HepG2 (cell line): Measurements from ENCODE around the gene MRPL27. TPM values are rescaled to one million over a fixed set of nuclear protein-coding genes. Genes with fewer than 3 reads are reported as not detected.

Experiments
- CEBPG ChIP-seq: IDR thresholded peaks from 2 replicates; pipeline ENCODE4 v1.6.1; 2016
- GFI1 ChIP-seq: sonication (generic); formaldehyde crosslinking; IDR thresholded peaks from 2 replicates; pipeline ENCODE4 v1.5.0; 2020; ENCODE audit warnings: missing genetic modification reagents, mild to moderate bottlenecking, borderline replicate concordance
- KLF9 ChIP-seq: IDR thresholded peaks from 2 replicates; pipeline ENCODE4 v1.6.1; 2016; ENCODE audit warnings: low read depth
- MXI1 ChIP-seq: IDR thresholded peaks from 3 replicates; pipeline ENCODE4 v1.6.1; 2012; ENCODE audit warnings: low read depth, low read length, inconsistent platforms, borderline replicate concordance
- NAIF1 ChIP-seq: sonication (generic); formaldehyde crosslinking; IDR thresholded peaks from 2 replicates; pipeline ENCODE4 v1.5.0; 2020; ENCODE audit warnings: mild to moderate bottlenecking, missing genetic modification reagents, borderline replicate concordance
- PHF5A ChIP-seq: IDR thresholded peaks from one replicate; pipeline ENCODE4 v1.6.1; 2018; ENCODE audit warnings: low read depth, missing genetic modification reagents; ENCODE audit not compliant: unreplicated experiment
- RAD51 ChIP-seq: fragments of 450-650 bp; IDR thresholded peaks from 2 replicates; pipeline ENCODE4 v1.6.1; 2016; ENCODE audit warnings: borderline replicate concordance
- SKI ChIP-seq: fragments of 450-650 bp; IDR thresholded peaks from one replicate; pipeline ENCODE4 v1.6.1; 2018; ENCODE audit warnings: mild to moderate bottlenecking; ENCODE audit not compliant: partially characterized antibody
- SMC3 ChIP-seq: IDR thresholded peaks from 2 replicates; pipeline ENCODE4 v1.6.1; 2011; ENCODE audit warnings: low read length, improper control_type of control experiment
- SP4 ChIP-seq: sonication (generic); formaldehyde crosslinking; IDR thresholded peaks from 2 replicates; pipeline ENCODE4 v1.8.1; 2023; ENCODE audit warnings: mild to moderate bottlenecking, missing genetic modification reagents
- SP5 ChIP-seq: IDR thresholded peaks from 2 replicates; pipeline ENCODE4 v1.6.1; 2016; ENCODE audit warnings: low read depth, borderline replicate concordance
- TOE1 ChIP-seq: sonication (generic); formaldehyde crosslinking; IDR thresholded peaks from 2 replicates; pipeline ENCODE4 v1.4.0; 2020; ENCODE audit warnings: mild to moderate bottlenecking, missing genetic modification reagents
- ZNF20 ChIP-seq: sonication (generic); formaldehyde crosslinking; IDR thresholded peaks from 2 replicates; pipeline ENCODE4 v1.4.0; 2020; ENCODE audit warnings: mild to moderate bottlenecking, moderate library complexity, missing genetic modification reagents
- ZNF24 ChIP-seq: fragments of 450-650 bp; IDR thresholded peaks from 2 replicates; pipeline ENCODE4 v1.6.1; 2017; ENCODE audit warnings: antibody characterized with exemption, mild to moderate bottlenecking
- ZNF251 ChIP-seq: sonication (generic); formaldehyde crosslinking; IDR thresholded peaks from 2 replicates; pipeline ENCODE4 v1.9.0; 2021; ENCODE audit warnings: mild to moderate bottlenecking, missing genetic modification reagents
- ZNF441 ChIP-seq: sonication (generic); formaldehyde crosslinking; IDR thresholded peaks from 2 replicates; pipeline ENCODE4 v1.7.0; 2021; ENCODE audit warnings: missing genetic modification reagents, borderline replicate concordance
- ZNF557 ChIP-seq: sonication (generic); formaldehyde crosslinking; IDR thresholded peaks from 2 replicates; pipeline ENCODE4 v1.4.0; 2020; ENCODE audit warnings: missing genetic modification reagents
- ZNF563 ChIP-seq: sonication (generic); formaldehyde crosslinking; IDR thresholded peaks from 2 replicates; pipeline ENCODE4 v1.8.0; 2022; ENCODE audit warnings: mild to moderate bottlenecking, moderate library complexity, missing genetic modification reagents
- ZNF644 ChIP-seq: IDR thresholded peaks from 2 replicates; pipeline ENCODE4 v1.6.1; 2016; ENCODE audit warnings: low read depth
- ZNF678 ChIP-seq: sonication (generic); formaldehyde crosslinking; IDR thresholded peaks from 2 replicates; pipeline ENCODE4 v1.4.0; 2020; ENCODE audit warnings: mild to moderate bottlenecking, missing genetic modification reagents
- ZNF75D ChIP-seq: sonication (generic); formaldehyde crosslinking; IDR thresholded peaks from 2 replicates; pipeline ENCODE4 v1.8.1; 2023; ENCODE audit warnings: missing genetic modification reagents, mild to moderate bottlenecking, borderline replicate concordance
- polyA plus RNA-seq, 8 experiments: library from polyadenylated mRNA; depleted of rRNA in 3 of 8; stranded (reverse) in 7 of 8; unstranded in 1 of 8; fragments of >200 nt; fragmentation: Illumina TruSeq in 4 of 8; extraction: Trizol in 4 of 8; gene quantifications; 2 replicates each; pipeline versions ENCODE4 v1.2.1 to v1.2.3, GENCODE V29; 2011 to 2016; ENCODE audit warnings: low read depth in 4 of 8, missing spikeins in 1 of 8, mixed read lengths in 1 of 8; ENCODE audit not compliant: insufficient read depth in 1 of 8
- total RNA-seq, 5 experiments: library from RNA; depleted of rRNA; stranded (reverse); fragments of >200 nt; fragmentation: Illumina TruSeq; extraction: Trizol; gene quantifications; 2 replicates each; pipeline ENCODE4 v1.2.3, GENCODE V29; 2016; ENCODE audit warnings: low read depth in 1 of 5
- TF ChIP-seq, protein P1 (sequence below): sonication (generic); formaldehyde crosslinking; IDR thresholded peaks from 2 replicates; pipeline ENCODE4 v1.4.0; 2020; ENCODE audit warnings: mild to moderate bottlenecking, missing genetic modification reagents
- TF ChIP-seq, protein P2 (sequence below): sonication (generic); formaldehyde crosslinking; IDR thresholded peaks from 2 replicates; pipeline ENCODE4 v1.5.1; 2020; ENCODE audit warnings: mild to moderate bottlenecking, missing genetic modification reagents
- TF ChIP-seq, protein P3 (sequence below): sonication (generic); formaldehyde crosslinking; IDR thresholded peaks from 2 replicates; pipeline ENCODE4 v1.5.0; 2020; ENCODE audit warnings: mild to moderate bottlenecking, missing genetic modification reagents
- TF ChIP-seq, protein P4 (sequence below): sonication (generic); formaldehyde crosslinking; IDR thresholded peaks from 2 replicates; pipeline ENCODE4 v1.4.0; 2020; ENCODE audit warnings: missing genetic modification reagents; ENCODE audit errors: not compliant biosample characterization

The MRPL27 gene
- total and polyA plus RNA-seq, 2 of the 13 experiments (the other 11 are each of a cell fraction or from before 2014, with no cell fraction given) = 137 to 217 TPM

DNA sequence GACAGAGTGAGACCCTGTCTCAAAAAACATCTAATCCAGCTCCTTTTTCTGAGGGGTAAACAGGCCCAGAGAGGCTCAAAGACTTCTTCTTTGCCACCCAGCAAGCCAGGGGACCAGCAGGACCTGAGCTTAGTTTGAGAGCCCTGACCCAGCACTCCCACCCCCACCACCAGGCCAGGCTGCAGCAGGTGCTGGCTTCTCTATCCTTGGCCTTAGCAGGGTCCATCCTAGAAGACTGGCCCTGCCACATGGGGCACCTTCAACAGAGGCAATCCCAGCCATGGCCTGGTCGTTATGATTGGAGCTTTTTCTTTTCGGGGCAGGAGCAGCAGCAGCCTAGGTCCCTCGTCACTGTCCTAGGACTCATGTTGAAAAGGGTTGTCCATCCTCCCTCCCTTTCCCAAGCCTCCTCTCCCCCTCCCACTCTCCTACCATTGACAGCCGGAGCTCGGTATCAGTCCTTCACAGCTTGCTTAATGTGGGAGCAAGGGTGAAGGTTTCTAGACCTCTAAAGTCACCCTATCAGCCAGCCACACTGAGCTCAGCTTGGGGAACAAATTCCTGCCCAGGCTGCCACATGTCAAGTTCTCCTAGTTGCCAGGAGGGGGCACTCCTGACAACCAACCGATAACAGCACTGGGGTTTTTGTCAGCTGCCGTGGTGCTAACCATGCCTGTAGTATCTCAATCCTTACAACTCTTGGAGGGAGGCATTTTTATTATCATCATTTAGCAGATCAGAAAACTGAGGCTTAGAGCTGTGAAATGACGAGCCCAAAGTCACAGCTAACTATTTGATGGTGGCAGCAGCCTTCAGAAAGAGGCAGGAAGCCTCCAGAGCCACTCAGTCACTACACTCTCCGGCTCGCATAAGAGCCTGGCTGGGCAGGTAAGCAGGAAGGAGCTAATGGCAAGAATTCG, 11.2 kb downstream of the MRPL27 start (continued):
- TF ChIP-seq TOE1 (CRISPR knock-in tag) (no peak), RAD51 (no peak), ZNF251 (CRISPR knock-in tag) (no peak), MXI1 (peak; percentile 55; the same call in 1 of the 3 replicates), SKI (no peak), SMC3 (peak; percentile 74), SP4 (CRISPR knock-in tag) (no peak; the same call in 1 of the 2 replicates), SP5 (no peak; the same call in 1 of the 2 replicates), GFI1 (CRISPR knock-in tag) (no peak), PHF5A (peak; percentile 27), ZNF678 (CRISPR knock-in tag) (no peak), ZNF441 (CRISPR knock-in tag) (no peak), CEBPG (no peak), ZNF563 (CRISPR knock-in tag) (no peak), NAIF1 (no peak), ZNF75D (CRISPR knock-in tag) (no peak), ZNF20 (no peak), ZNF24 (no peak), KLF9 (CRISPR knock-in tag) (no peak; the same call in 1 of the 2 replicates), ZNF644 (CRISPR knock-in tag) (no peak), ZNF557 (no peak)
- TF ChIP-seq, protein P1, sequence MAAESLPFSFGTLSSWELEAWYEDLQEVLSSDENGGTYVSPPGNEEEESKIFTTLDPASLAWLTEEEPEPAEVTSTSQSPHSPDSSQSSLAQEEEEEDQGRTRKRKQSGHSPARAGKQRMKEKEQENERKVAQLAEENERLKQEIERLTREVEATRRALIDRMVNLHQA (CRISPR knock-in tag) = no peak
- TF ChIP-seq, protein P2, sequence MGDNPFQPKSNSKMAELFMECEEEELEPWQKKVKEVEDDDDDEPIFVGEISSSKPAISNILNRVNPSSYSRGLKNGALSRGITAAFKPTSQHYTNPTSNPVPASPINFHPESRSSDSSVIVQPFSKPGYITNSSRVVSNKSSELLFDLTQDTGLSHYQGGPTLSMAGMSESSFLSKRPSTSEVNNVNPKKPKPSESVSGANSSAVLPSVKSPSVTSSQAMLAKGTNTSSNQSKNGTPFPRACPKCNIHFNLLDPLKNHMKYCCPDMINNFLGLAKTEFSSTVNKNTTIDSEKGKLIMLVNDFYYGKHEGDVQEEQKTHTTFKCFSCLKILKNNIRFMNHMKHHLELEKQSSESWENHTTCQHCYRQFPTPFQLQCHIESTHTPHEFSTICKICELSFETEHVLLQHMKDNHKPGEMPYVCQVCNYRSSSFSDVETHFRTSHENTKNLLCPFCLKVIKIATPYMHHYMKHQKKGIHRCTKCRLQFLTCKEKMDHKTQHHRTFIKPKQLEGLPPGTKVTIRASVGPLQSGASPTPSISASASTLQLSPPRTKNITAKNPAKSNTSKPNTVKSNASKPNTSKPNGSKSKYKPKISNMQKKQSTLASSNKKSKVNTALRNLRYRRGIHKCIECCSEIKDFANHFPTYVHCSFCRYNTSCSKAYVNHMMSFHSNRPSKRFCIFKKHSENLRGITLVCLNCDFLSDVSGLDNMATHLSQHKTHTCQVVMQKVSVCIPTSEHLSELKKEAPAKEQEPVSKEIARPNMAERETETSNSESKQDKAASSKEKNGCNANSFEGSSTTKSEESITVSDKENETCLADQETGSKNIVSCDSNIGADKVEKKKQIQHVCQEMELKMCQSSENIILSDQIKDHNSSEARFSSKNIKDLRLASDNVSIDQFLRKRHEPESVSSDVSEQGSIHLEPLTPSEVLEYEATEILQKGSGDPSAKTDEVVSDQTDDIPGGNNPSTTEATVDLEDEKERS (CRISPR knock-in tag) = 0 out of 2 replicates have a peak, but pooled peaks have one; percentile 44
- TF ChIP-seq, protein P3, sequence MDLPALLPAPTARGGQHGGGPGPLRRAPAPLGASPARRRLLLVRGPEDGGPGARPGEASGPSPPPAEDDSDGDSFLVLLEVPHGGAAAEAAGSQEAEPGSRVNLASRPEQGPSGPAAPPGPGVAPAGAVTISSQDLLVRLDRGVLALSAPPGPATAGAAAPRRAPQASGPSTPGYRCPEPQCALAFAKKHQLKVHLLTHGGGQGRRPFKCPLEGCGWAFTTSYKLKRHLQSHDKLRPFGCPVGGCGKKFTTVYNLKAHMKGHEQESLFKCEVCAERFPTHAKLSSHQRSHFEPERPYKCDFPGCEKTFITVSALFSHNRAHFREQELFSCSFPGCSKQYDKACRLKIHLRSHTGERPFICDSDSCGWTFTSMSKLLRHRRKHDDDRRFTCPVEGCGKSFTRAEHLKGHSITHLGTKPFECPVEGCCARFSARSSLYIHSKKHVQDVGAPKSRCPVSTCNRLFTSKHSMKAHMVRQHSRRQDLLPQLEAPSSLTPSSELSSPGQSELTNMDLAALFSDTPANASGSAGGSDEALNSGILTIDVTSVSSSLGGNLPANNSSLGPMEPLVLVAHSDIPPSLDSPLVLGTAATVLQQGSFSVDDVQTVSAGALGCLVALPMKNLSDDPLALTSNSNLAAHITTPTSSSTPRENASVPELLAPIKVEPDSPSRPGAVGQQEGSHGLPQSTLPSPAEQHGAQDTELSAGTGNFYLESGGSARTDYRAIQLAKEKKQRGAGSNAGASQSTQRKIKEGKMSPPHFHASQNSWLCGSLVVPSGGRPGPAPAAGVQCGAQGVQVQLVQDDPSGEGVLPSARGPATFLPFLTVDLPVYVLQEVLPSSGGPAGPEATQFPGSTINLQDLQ (CRISPR knock-in tag) = no peak
- TF ChIP-seq, protein P4, sequence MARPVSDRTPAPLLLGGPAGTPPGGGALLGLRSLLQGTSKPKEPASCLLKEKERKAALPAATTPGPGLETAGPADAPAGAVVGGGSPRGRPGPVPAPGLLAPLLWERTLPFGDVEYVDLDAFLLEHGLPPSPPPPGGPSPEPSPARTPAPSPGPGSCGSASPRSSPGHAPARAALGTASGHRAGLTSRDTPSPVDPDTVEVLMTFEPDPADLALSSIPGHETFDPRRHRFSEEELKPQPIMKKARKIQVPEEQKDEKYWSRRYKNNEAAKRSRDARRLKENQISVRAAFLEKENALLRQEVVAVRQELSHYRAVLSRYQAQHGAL (CRISPR knock-in tag) = no peak
